ENCODE measurements around the gene PKMYT1. TPM values are rescaled to one million over a fixed set of nuclear protein-coding genes. Genes with fewer than 3 reads are reported as not detected.

The PKMYT1 gene
- total and polyA plus RNA-seq, 2 experiments from 2014 or later, result 7.7 to 21.0 TPM

- H2AFZ ChIP-seq, result no peak overlapping the region
- H3K9me2 ChIP-seq (replicated peaks; ENCODE audit: insufficient read depth), result no peaks in the 10 kb centered on the region
- no peaks in the 10 kb centered on the region for H3K79me2 ChIP-seq
- H3K9me3 ChIP-seq (ENCODE audit: low read depth), result no peaks in the 10 kb centered on the region
- H4K20me1 ChIP-seq (ENCODE audit: insufficient read depth, poor library complexity, severe bottlenecking), result no peaks in the 10 kb centered on the region
- H3K27me3 ChIP-seq, result peaks cover 38% of the 10 kb centered on the region
- H3K36me3 ChIP-seq (replicated peaks; ENCODE audit: insufficient read depth, low read depth), result no peaks in the 10 kb centered on the region
- 90% methylated on average over 31 of the region's 39 CpGs for WGBS (ENCODE audit: low lambda C conversion rate, missing lambda C conversion rate)
- TF ChIP-seq CTCF (IDR thresholded peaks at IDR 0.05; ENCODE audit: poor library complexity) (no peak), EZH2phosphoT487 (IDR thresholded peaks at IDR 0.05; ENCODE audit: low read depth, severe bottlenecking, unreplicated experiment) (no peak), EZH2 (IDR thresholded peaks at IDR 0.05; ENCODE audit: borderline replicate concordance) (no peak)
- no peak for DNase-seq (ENCODE audit: low spot score)
- no peak overlapping the region for H3K27ac ChIP-seq
- peak overlapping the region; percentile 49 for H3K4me2 ChIP-seq
- H3K4me1 ChIP-seq (ENCODE audit: insufficient read depth), result peaks cover 23% of the 10 kb centered on the region
- no peak overlapping the region for H3K4me3 ChIP-seq
Observed at GRCh38 chr16:2966043-2966807, 14.0 kb downstream of the PKMYT1 start.

GRCh38 chr16:2964475-2965336 lies 15.5 kb downstream of the PKMYT1 start:
- H3K4me1 ChIP-seq (ENCODE audit: insufficient read depth), result peaks cover 20% of the 10 kb centered on the region
- no peaks in the 10 kb centered on the region for H3K9me3 ChIP-seq (ENCODE audit: low read depth)
- no peaks in the 10 kb centered on the region for H4K20me1 ChIP-seq (ENCODE audit: insufficient read depth, poor library complexity, severe bottlenecking)
- H3K4me2 ChIP-seq, result peak overlapping the region; percentile 98
- no peaks in the 10 kb centered on the region for H3K9me2 ChIP-seq (replicated peaks; ENCODE audit: insufficient read depth)
- peaks cover 38% of the 10 kb centered on the region for H3K27me3 ChIP-seq
- TF ChIP-seq EZH2 (IDR thresholded peaks at IDR 0.05; ENCODE audit: borderline replicate concordance) (peak; percentile 30), EZH2phosphoT487 (IDR thresholded peaks at IDR 0.05; ENCODE audit: low read depth, severe bottlenecking, unreplicated experiment) (no peak)
- no peak overlapping the region for H2AFZ ChIP-seq
- no peaks in the 10 kb centered on the region for H3K79me2 ChIP-seq
- 2% methylated on average over 41 of the region's 68 CpGs for WGBS (ENCODE audit: low lambda C conversion rate, missing lambda C conversion rate)
- no peaks in the 10 kb centered on the region for H3K36me3 ChIP-seq (replicated peaks; ENCODE audit: insufficient read depth, low read depth)
- H3K4me3 ChIP-seq, result peak overlapping the region; percentile 52
- peak; percentile 79 for DNase-seq (ENCODE audit: low spot score)
- no peak overlapping the region for H3K27ac ChIP-seq

GRCh38 chr16:2963723-2964474 lies 16.3 kb downstream of the PKMYT1 start, which contains the start of gene KREMEN2:
KREMEN2 (plus strand) TSS chr16:2964275; CDS start chr16:2964521, 246 bp downstream.
- TF ChIP-seq EZH2 (IDR thresholded peaks at IDR 0.05; ENCODE audit: borderline replicate concordance) (no peak), CTCF (IDR thresholded peaks at IDR 0.05; ENCODE audit: poor library complexity) (no peak), EZH2phosphoT487 (IDR thresholded peaks at IDR 0.05; ENCODE audit: low read depth, severe bottlenecking, unreplicated experiment) (no peak)
- no peak within 1 kb of the TSS for H2AFZ ChIP-seq

More at GRCh38 chr16:2963723-2964474, 16.3 kb downstream of the PKMYT1 start, which contains the start of gene KREMEN2:
- under 1% methylated on average over 37 of the region's 60 CpGs for WGBS (ENCODE audit: low lambda C conversion rate, missing lambda C conversion rate)
- peaks cover 38% of the 10 kb centered on the region for H3K27me3 ChIP-seq
- H3K4me3 ChIP-seq, result peak within 1 kb of the TSS; percentile 52
- no peaks in the 10 kb centered on the region for H3K36me3 ChIP-seq (replicated peaks; ENCODE audit: insufficient read depth, low read depth)
- H3K4me2 ChIP-seq, result peak within 1 kb of the TSS; percentile 98
- H3K27ac ChIP-seq, result no peak within 1 kb of the TSS
- no peaks in the 10 kb centered on the region for H3K79me2 ChIP-seq
- H3K9me2 ChIP-seq (replicated peaks; ENCODE audit: insufficient read depth), result no peaks in the 10 kb centered on the region
- H3K9me3 ChIP-seq (ENCODE audit: low read depth), result no peaks in the 10 kb centered on the region
- peaks cover 20% of the 10 kb centered on the region for H3K4me1 ChIP-seq (ENCODE audit: insufficient read depth)
- H4K20me1 ChIP-seq (ENCODE audit: insufficient read depth, poor library complexity, severe bottlenecking), result no peaks in the 10 kb centered on the region
- peak; percentile 59 for DNase-seq (ENCODE audit: low spot score)

Data from hepatocyte (in vitro differentiated cells).